Colonic mucosa (tissue), 4 donors: Measurements from ENCODE around the gene IPO8. TPM values are rescaled to one million over a fixed set of nuclear protein-coding genes. Genes with fewer than 3 reads are reported as not detected.
"Not testable (repeated sequence)": the region's sequence is repeated elsewhere in the genome, so short reads cannot be mapped to it uniquely, and the experiment has no call there.

Experiments
- DNase-seq: peaks from one replicate; pipeline ENCODE4 v3.0.0-alpha.2; 2020
- H3K27ac ChIP-seq: fragments of 200-600 bp; one replicate; pipeline ENCODE4 v1.8.0; 2021
- H3K27me3 ChIP-seq: fragments of 200-600 bp; one replicate; pipeline ENCODE4 v1.8.0; 2021
- H3K36me3 ChIP-seq: fragments of 200-600 bp; one replicate; pipeline ENCODE4 v1.8.0; 2021
- H3K4me1 ChIP-seq: fragments of 200-600 bp; one replicate; pipeline ENCODE4 v1.8.0; 2021; ENCODE audit warnings: mild to moderate bottlenecking
- H3K4me3 ChIP-seq: fragments of 200-600 bp; one replicate; pipeline ENCODE4 v1.8.0; 2021
- H3K9ac ChIP-seq, 2 donors: one replicate each; pipeline ENCODE4 v1.7.0; 2013; ENCODE audit warnings: control low read depth in 2 of 2, low read depth in 2 of 2, low read length in 2 of 2
- H3K9me3 ChIP-seq: fragments of 200-600 bp; one replicate; pipeline ENCODE4 v1.8.0; 2021
- intact Hi-C: fragments of 100-400 bp; cut with DNase I; formaldehyde crosslinking; loops from one replicate; pipeline ENCODE4 v1.14.1; 2022
- total RNA-seq, 2 donors: library from RNA; stranded (reverse); fragmentation: NEBNext Ultra II Directional in 1 of 2; extraction: Animal tissue kit (Norgen Biotek cat#: 25700) in 1 of 2; gene quantifications; one replicate each; pipeline ENCODE4 v1.2.1, GENCODE V29; 2021
- TF ChIP-seq, protein P1 (sequence below): fragments of 200-600 bp; IDR thresholded peaks from one replicate; pipeline ENCODE4 v1.8.0; 2022; ENCODE audit warnings: antibody characterized with exemption, mild to moderate bottlenecking
- donor health status: healthy.
- donor health status: DM: no; HTN: no; CAD: no.
- donor health status: DM: no; HTN: no; CAD: no.

The IPO8 gene
- total RNA-seq, 2 donors from 2014 or later = 55.2 to 57.2 TPM

DNA sequence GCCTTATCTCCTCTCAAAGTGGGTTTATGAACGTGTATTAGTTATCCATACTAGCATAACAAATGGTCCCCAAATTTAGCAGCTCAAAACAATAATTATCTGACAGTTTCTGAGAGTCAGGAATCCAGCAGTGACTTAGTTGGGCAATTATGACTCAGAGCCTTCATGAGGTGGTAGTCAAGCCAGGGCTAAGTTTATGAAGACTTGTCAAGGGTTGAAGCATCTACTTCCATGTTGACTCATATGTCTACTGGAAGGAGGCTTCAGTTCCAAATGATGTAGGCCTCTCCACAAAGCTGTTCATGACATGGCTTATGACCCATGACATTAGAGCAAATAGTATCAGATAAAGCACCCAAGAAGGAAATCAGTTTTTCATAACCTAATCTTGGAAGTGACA is 73.2 kb downstream of the IPO8 start:
- intact Hi-C loops = no loop called here
- H3K36me3 ChIP-seq = no peaks in the 10 kb centered on the region
- TF ChIP-seq, protein P1, sequence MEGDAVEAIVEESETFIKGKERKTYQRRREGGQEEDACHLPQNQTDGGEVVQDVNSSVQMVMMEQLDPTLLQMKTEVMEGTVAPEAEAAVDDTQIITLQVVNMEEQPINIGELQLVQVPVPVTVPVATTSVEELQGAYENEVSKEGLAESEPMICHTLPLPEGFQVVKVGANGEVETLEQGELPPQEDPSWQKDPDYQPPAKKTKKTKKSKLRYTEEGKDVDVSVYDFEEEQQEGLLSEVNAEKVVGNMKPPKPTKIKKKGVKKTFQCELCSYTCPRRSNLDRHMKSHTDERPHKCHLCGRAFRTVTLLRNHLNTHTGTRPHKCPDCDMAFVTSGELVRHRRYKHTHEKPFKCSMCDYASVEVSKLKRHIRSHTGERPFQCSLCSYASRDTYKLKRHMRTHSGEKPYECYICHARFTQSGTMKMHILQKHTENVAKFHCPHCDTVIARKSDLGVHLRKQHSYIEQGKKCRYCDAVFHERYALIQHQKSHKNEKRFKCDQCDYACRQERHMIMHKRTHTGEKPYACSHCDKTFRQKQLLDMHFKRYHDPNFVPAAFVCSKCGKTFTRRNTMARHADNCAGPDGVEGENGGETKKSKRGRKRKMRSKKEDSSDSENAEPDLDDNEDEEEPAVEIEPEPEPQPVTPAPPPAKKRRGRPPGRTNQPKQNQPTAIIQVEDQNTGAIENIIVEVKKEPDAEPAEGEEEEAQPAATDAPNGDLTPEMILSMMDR = no peak
- no peaks in the 10 kb centered on the region for H3K9me3 ChIP-seq
- DNase-seq = no peak
- H3K9ac ChIP-seq = no peak overlapping the region
- no peak overlapping the region for H3K4me3 ChIP-seq
- no peaks in the 10 kb centered on the region for H3K27me3 ChIP-seq
- H3K27ac ChIP-seq = no peak overlapping the region
- no peaks in the 10 kb centered on the region for H3K4me1 ChIP-seq

DNA sequence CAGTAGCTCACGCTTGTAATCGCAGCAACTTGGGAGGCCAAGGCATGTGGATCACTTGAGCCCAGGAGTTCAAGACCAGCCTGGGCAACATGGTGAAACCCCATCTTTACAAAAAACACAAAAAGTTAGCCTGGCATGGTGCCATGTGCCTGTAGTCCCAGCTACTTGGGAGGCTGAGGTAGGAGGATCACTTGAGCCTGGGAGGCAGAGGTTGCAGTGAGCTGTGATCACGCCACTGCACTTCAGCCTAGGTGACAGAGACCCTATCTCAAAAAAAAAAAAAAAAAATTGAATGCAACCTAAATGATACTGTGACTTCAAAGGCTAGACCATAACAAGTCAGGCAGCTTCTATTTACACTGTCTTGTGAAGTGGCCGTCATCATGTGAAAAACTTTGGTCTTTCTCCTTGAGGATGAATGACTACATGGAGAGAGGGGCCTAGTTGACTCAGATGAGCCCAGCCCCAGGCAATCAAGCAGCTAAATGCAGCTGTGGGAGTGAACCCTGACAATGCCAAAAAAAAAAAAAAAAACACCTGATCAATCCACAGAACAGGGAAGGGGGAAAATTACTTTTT is 73.9 kb downstream of the IPO8 start:
- H3K27me3 ChIP-seq, H3K9ac ChIP-seq, DNase-seq, H3K4me3 ChIP-seq, H3K4me1 ChIP-seq, H3K9me3 ChIP-seq, H3K36me3 ChIP-seq, intact Hi-C loops, H3K27ac ChIP-seq: not testable (repeated sequence)

DNA sequence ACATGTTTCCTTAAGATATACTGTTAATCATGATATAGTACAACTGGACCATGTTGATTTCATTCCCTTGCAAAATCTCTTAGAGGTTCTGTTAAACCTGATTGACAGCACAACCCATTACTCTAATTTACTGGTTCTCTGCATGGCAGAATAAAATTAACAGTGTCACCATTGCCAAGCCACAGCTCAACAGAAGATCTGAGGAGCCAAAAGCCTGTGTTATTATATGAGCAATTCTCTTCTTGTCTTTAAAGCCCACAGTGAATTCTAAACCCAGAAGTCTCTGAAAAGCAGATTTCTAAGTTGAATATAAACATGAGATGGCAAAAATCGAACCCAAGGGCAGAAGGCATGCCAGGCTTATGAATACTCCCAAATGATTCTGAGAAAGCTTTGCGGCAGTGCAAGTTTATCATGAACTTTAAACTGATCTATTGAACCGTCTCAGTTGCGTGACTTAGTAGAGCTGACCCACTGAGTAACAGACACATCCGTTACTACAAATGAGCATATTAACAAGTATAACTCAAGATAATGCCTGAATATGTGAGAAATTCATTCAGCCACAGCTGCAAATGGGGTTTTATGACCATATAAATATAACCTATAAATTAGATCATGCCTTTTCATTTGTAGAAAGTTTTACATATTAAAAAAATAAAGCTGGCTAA is 78.2 kb downstream of the IPO8 start:
- Histone ChIP-seq H3K4me3 (no peak overlapping the region), H3K27me3 (no peaks in the 10 kb centered on the region), H3K27ac (no peak overlapping the region), H3K36me3 (no peaks in the 10 kb centered on the region), H3K9ac (no peak overlapping the region), H3K4me1 (no peaks in the 10 kb centered on the region), H3K9me3 (no peaks in the 10 kb centered on the region)
- TF ChIP-seq, protein P1 = no peak
- intact Hi-C loops = no loop called here
- no peak for DNase-seq

DNA sequence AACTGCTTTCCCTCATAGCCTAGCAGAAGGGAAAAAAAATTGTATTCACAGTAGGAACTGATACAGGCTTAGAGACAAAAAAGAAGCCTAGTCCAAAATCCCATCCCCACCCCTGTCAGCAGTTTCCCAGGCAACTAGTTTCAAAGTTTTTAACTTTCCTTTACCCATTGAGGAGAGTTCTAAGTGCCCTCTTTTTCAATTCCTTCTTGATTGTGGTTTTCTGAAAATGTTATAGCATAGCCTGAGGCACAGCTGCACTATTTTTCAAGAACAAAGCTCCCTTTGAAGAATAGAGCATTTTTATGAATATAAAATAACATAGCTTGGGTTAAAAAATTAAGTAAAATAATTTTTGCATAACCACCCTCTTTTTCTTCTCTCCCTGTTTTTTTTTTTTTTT is 81.6 kb downstream of the IPO8 start:
- no peak overlapping the region for H3K27ac ChIP-seq

DNA sequence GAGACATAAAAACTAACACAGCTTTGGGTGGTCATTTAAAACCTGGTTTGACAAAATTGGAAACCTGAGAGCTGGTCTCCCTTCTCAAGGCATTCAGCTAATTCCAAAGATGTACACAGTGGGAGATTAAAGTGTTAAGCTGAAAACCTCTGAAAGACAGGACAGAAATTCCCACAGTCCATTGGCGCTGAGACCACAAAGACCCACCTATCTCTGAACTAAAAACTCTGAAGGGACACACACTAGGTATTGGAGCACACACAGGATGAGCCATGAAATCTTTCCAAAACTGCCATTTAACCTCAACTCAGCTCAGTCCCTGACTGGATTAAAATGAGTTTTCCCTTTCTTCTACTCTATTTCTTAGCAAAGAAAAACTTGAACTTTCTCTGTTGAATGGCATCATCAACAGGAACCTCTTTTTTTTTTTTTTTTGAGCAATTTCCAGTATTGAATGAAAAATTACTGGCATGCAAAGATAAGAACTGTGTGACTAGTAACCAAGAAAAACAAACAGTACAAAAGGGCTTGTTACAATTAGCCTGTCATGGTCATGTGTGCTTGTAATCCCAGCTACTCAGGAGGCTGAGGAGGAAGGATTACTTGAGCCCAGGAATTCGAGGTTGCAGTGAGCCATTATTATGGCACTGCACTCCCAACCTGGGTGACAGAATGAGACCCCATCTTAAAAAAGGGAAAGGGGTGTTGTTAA is 82.4 kb downstream of the IPO8 start:
- no peak overlapping the region for H3K27ac ChIP-seq
- no peak overlapping the region for H3K4me3 ChIP-seq
- no peaks in the 10 kb centered on the region for H3K4me1 ChIP-seq
- no peaks in the 10 kb centered on the region for H3K27me3 ChIP-seq
- H3K36me3 ChIP-seq = no peaks in the 10 kb centered on the region
- intact Hi-C loops = no loop called here
- TF ChIP-seq, protein P1 = no peak
- H3K9ac ChIP-seq = no peak overlapping the region
- no peak for DNase-seq
- no peaks in the 10 kb centered on the region for H3K9me3 ChIP-seq

More for the DNA sequence above, 81.6 kb downstream of the IPO8 start:
- intact Hi-C loops = no loop called here
- DNase-seq = no peak
- Histone ChIP-seq H3K4me3 (no peak overlapping the region), H3K36me3 (no peaks in the 10 kb centered on the region), H3K4me1 (no peaks in the 10 kb centered on the region), H3K9ac (no peak overlapping the region), H3K9me3 (no peaks in the 10 kb centered on the region), H3K27me3 (no peaks in the 10 kb centered on the region)
- TF ChIP-seq, protein P1 = no peak

DNA sequence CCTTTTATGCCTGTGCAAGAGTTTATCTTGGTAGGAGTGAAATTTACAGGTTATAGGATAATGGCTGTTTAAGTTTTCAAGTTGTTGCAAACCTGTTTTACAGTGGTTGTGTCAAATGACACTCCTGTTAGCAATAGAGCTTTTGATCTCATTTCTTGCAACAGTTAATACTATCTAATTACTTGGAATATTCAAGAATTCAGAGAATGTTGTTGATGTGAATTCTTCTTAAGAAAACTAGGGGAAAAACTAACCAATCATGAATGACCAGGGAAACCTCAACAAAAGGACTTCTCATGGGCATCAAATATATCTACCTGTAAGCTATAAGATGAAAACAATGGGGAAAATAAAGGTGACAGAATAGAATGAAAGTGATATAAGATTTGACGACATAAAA is 85.0 kb downstream of the IPO8 start:
- no peak overlapping the region for H3K4me3 ChIP-seq
- no peaks in the 10 kb centered on the region for H3K9me3 ChIP-seq
- intact Hi-C loops = no loop called here
- no peak overlapping the region for H3K27ac ChIP-seq
- no peak for DNase-seq
- no peaks in the 10 kb centered on the region for H3K36me3 ChIP-seq
- H3K27me3 ChIP-seq = no peaks in the 10 kb centered on the region
- H3K4me1 ChIP-seq = no peaks in the 10 kb centered on the region
- TF ChIP-seq, protein P1 = no peak
- no peak overlapping the region for H3K9ac ChIP-seq

DNA sequence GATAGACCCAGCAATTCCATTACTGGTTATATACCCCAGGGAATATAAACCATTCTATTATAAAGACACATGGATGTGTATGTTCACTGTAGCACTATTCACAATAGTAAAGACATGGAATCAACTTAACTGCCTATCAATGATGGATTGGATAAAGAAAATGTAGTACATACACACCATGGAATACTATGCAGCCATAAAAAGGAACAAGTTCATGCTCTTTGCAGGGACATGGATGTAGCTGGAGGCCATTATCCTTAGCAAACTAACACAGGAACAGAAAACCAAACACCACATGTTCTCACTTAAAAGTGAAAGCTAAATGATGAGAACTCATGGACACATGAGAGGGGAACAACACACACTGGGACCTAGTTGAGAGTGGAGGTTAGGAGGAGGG is 85.8 kb downstream of the IPO8 start:
- H3K9me3 ChIP-seq, DNase-seq, H3K27me3 ChIP-seq, H3K27ac ChIP-seq, H3K36me3 ChIP-seq, H3K4me3 ChIP-seq, H3K4me1 ChIP-seq, intact Hi-C loops, H3K9ac ChIP-seq: not testable (repeated sequence)

DNA sequence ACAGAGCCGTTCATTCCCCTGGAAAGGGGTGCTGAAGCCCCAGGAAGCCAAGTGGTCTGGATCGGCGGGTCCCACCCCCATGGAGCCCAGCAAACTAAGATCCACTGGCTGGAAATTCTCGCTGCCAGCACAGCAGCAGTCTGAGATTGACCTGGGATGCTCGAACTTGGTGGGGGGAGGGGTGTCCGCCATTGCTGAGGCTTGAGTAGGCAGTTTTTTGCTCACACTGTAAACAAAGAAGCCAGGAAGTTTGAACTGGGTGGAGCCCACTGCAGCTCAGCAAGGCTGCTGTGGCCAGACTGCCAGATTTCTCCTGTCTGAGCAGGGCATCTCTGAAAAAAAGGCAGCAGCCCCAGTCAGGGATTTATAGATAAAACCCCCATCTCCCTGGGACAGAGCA is 91.4 kb downstream of the IPO8 start:
- DNase-seq, H3K9ac ChIP-seq, intact Hi-C loops: not testable (repeated sequence)

More for the DNA sequence above, 91.4 kb downstream of the IPO8 start:
- H3K36me3 ChIP-seq, H3K4me3 ChIP-seq, H3K9me3 ChIP-seq, H3K4me1 ChIP-seq, H3K27me3 ChIP-seq, H3K27ac ChIP-seq: not testable (repeated sequence)
